Urothelium cell line (cell line): ENCODE results near the gene SRPK1.
"Not testable (repeated sequence)": the region's sequence is repeated elsewhere in the genome, so short reads cannot be mapped to it uniquely, and the experiment has no call there.

Experiments
- DNase-seq: peaks from one replicate; pipeline ENCODE4 v3.0.0; 2011; ENCODE audit warnings: low spot score, mixed read lengths
- FAIRE-seq: peaks from 2 replicates; lab custom pipeline; 2011; peaks lifted over from hg19 to GRCh38; lab: Jason Lieb, UNC

SRPK1 gene

DNA sequence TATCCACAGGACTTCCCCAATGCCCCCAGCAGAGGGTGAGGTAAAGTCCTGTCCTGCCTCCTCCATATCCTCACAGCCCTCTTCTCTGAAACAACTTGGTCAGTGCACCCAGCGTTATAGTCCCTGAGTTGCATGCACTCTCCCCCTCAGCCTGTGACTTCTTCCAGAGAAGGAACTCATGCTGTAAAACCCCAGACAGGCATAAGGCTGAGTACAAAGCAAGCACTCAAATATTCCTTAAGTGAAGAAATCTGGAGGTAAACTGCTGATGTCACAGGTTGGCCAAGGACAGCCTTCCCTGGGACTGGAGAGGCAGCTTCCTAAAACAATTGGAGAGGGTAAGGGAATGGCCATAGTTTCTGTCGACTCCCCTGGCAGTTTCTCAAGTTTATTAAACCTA, 12.9 kb upstream of the SRPK1 start:
- no peak for DNase-seq
- no peak for FAIRE-seq

DNA sequence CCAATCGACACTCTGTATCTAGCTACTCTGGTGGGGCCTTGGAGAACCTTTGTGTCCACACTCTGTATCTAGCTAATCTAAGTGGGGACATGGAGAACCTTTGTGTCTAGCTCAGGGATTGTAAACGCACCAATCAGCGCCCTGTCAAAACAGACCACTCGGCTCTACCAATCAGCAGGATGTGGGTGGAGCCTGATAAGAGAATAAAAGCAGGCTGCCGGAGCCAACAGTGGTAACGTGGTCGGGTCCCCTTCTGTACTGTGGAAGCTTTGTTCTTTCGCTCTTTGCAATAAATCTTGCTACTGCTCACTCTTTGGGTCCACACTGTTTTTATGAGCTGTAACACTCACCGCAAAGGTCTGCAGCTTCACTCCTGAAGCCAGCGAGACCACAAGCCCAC, 11.0 kb upstream of the SRPK1 start:
- not testable (repeated sequence) for FAIRE-seq, DNase-seq

DNA sequence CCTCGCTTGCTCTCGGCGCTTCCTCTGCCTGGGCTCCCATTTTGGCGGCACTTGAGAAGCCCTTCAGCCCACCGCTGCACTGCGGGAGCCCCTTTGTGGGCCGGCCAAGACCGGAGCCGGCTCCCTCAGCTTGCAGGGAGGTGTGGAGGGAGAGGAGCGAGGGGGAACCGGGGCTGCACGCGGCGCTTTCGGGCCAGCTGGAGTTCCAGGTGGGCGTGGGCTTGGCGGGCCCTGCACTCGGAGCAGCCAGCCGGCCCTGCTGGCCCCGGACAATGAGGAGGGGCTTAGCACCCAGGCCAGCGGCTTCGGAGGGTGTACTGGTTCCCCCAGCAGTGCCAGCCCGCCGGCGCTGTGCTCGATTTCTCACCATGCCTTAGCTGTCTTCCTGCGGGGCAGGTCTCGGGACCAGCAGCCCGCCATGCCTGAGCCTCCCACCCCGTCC, 10.2 kb upstream of the SRPK1 start:
- FAIRE-seq = no peak
- no peak for DNase-seq

DNA sequence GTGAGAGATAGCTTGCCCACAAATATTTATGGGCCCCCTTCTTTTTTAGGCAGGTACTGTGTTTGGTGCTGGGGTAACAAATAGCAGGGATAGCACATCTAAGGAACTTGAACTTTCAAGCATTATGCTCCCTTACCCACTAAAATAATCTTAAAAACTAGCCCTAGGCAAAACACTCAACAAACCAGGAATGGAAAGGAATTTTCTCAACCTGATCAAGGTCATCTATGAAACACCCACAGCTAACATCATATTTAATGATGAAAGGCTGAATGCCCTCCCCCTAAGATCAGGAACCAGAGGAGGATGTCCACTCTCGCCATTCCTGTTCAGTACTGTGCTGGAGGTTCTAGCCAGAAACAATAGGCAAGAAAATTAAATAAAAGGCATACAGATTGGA, 8.7 kb upstream of the SRPK1 start:
- no peak for DNase-seq

DNA sequence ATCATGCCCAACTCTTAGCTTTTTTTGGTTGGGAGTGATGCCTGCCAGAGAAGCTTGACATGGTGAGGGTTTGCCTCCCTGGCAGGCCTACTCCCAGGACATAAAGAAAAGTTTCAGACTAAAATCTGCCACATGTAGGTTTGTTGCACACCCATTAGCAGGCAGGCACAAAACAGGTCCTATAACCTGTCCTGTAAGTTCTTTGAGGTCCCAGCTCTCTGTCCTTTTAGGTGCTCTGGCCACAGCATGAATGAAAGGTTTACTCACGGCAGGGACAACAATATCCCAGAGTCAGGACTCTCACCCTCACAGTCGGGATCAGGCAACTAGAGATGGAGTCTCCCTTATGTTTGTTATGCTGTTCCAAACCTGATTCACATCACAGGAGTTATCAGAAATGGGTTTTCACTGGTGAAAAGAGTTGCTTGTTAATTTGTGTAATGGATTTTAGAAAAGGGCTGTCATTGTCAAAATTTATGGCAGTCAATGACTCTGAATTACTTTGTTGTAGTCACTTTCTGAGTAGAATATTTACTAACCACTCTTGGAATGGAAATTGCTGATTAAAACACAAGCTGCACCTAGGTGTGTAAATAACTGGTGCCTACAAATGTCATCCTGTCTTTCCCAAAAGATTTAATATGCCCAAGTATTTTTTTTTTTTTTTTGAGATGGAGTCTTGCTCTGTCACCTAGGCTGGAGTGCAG, 5.8 kb upstream of the SRPK1 start:
- no peak for DNase-seq
- no peak for FAIRE-seq

More for the DNA sequence above, 8.7 kb upstream of the SRPK1 start:
- no peak for FAIRE-seq

DNA sequence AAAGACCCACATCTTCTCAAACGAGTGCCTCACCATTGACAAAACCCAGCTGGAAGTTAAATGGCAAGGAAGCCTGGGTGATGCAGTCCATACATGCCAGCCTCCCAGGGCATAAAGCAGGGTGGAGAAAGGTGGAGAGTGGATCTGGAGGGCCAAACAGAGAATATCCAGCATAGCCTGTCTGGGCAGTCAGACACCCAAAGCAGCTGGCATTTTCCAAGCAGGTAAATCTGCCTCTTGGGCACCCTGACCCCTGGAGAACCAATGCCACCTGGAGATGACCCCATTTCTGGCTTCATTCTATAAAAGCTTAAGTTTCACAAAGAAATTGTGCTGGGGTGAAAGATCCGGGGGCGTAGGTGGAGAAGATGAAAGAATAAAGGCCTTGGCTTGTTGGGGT, 5.1 kb upstream of the SRPK1 start:
- DNase-seq (no peak), FAIRE-seq (no peak)

DNA sequence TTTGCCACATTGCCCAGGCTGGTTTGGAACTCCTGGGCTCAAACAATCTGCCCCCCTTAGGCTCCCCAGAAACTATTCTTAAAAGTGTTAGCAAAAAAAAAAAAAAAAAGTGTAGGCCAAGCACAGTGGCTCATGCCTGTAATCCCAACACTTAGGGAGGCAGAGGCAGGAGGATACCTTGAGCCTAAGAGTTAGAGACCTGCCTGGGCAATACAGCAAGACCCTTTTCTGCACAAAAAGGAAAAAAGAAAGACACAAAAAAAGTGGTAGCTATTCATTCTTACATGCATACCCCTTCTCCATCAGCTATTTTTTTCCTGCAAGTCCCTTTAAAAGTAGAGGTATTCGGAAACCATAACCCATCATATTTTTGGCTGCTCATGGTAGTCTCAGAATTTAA, 3.2 kb upstream of the SRPK1 start:
- FAIRE-seq = no peak

DNA sequence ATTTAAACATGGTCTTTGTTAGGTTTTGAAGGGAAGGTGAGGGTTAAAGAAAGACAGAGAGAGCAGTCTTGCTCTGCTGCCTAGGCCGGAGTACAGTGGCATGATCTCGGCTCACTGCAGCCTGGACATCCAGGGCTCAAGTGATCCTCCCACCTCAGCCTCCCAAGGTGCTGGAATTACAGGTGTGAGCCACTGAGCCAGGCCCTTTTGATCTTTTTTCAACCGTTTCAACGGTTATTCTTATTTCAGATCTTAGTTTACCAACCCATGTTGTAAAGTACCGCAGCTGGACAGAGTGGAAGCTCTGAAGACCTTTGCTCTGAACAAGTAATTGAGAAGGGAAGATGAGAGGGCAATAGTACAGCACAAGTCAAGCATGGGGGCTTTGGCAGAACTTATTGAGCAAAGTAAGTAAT, 1.2 kb upstream of the SRPK1 start:
- no peak for FAIRE-seq

More for the DNA sequence above, 3.2 kb upstream of the SRPK1 start:
- DNase-seq = no peak

DNA sequence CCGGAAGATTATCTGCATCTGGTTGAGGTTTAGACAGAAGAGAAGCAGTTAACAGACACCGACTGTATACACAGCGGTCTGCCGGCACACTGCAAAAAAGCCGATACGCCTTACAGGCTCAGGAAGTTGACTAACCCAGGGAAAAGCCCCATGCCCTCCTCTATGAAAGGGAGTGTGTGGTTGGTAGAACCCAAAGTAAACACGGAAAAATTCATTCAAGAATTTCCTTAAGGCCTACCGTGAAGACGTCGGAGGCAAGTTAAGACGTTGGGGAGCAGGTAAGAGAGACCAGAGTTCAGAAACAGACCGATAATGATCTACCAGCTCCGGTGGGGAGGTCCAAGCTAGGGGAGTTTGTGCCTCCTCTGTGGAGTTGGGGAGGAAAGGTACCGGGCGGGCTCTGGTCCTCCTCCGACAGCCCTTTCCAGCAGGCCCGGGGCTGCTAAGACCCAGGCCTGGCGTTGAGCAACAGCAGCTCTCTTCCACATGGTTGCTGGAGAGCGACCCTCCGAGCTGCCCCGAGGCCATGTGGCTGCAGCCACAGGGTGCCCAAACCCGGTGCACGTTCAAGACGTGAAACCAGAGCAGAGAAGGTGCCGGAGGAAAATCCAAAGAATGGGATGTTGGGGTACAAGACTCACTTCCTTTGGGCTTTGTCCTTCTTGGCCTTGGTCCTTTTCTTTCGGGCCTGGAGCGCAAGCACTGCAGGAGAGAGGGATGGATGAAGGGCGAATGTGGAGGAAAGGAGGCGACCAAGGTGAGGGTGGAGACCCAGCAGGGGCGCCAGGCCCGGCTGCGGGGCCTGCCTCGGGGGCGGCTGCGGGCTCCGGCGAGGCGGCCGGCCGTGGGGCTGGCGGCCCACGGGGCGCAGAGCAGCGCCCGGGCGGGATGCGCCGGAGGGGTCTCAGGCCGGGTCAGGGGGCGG, 809 bp downstream of the SRPK1 start:
- DNase-seq (peak; percentile 43), FAIRE-seq (no peak)

More for the DNA sequence above, 1.2 kb upstream of the SRPK1 start:
- DNase-seq = no peak

DNA sequence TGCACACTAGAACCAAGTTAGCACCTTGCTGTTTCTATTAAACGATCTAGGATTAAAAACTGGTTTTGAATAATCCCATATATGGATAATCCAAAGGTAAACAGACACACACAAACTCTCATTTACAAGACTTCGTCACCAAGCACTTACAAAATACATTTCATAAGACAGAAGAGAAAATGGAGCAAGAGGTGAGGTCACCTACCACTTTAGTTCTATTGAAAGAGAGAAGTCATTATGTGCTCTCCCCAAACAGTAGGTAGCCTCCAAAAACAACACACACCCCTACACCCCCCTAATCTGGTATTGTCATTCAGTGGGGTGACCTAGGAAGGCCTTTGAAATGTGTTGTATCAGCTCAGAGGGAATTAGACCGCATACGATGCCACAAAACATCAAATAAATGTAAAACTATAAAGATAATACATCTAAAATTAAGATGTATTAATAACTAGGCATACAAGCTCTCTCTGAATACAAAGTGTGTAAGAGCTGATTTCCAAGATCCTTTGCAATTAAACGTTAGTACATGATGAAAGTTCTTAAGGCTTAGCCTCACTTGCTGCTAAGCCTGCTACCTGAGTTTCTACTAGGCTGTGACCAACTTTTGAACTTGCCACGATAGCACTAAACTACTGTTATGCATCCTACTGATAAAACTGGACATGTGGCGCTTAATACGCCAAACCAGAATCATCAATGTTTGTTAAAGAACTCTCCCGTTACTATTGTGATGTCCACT, 1.6 kb downstream of the SRPK1 start:
- no peak for FAIRE-seq
- DNase-seq = no peak

DNA sequence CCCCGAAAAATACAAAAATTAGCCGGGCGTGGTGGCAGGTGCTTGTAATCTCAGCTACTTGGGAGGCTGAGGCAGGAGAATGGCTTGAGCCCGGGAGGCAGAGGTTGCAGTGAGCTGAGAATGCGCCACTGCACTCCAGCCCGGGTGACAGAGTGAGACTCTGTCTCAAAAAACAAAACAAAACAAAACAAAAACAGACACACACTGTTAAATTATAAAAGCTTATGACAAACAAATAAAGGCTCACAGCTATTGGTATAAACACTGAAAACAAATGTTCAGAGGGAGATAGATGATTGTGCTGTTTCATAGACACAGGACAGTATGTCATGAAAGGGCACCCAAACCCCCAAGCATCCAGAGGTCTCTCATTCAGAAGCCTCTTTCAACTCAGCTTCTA, 4.0 kb downstream of the SRPK1 start:
- FAIRE-seq, DNase-seq: not testable (repeated sequence)

DNA sequence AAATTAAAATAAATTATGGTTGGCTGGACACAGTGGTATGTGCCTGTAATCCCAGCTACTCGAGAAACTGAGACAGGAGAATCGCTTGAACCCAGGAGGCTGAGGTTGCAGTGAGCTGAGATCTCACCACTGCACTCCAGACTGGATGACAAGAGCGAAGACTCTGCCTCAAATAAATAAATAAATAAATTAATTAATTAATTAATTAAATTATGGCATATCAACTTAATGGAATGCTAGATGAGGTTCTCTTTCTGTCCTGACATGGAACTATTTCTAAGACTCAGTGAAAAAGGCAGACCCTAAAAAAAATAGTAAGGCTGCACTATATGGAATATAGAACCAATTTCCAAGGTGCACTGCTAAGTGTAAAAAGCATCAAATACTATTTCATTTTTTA, 4.8 kb downstream of the SRPK1 start:
- FAIRE-seq = no peak

DNA sequence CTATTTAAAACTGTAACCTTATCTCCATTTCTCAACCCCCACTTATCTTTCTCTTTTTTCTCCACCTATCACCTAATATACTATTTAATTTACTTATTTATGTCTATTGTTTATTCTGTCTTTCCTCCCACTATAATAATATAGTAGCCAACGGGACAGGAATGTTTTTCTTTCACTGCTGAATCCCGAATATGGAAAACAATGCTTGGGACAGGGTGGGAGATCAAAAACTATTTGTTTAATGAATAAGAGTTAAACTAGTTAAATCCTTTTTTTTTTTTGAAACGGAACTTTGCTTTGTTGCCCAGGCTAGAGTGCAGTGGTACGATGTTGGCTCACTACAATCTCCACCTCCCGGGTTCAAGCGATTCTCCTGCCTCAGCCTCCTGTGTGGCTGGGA, 6.4 kb downstream of the SRPK1 start:
- no peak for FAIRE-seq
- no peak for DNase-seq

More for the DNA sequence above, 4.8 kb downstream of the SRPK1 start:
- no peak for DNase-seq

DNA sequence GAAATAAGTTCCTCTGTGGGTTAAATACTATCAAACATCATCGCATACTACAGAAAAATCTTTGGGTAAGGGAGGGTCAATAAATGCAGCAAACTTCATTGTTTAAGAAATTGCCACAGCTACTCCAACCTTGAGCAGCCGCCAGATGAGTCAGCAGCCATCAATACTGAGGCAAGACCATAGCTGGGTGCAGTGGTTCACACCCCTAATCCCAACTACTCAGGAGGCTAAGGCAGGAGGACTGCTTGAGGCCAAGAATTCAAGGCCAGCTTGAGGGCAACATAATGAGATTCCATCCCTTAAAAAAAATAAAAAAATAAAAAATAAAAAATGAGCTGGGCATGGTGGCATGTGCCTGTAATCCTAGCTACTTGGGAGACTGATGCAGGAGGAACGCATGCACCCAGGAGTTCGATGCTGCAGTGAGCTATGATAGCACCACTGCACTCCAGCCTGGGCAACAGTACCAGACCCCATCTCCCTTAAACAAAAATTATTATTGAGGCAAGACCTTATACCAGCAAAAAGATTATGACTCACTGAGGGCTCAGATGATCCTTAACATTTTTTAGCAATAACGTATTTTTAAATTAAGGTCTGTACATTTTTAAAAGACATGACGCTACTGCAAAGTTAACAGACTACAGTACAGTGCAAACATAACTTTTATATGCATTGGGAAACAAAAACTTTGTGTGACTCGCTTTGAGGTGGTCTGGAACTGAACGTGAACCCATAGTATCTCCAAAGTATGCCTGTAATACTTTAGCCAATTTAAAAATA, 8.8 kb downstream of the SRPK1 start:
- FAIRE-seq (no peak), DNase-seq (no peak)

DNA sequence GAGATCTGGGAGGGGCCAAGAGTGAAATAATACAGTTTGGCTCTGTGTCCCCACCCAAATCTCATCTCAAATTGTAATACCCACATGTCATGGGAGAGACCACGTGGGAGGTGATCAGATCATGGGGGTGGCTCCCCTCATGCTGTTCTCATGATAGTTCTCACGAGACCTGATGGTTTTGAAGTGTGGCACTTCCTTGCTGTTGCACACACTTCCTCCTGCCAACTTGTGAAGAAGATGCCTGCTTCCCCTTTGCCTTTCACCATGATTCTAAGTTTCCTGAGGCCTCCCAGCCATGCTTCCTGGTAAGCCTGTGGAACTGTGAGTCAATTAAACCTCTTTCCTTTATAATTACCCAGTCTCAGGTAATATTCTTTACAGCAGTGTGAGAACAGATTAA, 11.3 kb downstream of the SRPK1 start:
- not testable (repeated sequence) for FAIRE-seq

DNA sequence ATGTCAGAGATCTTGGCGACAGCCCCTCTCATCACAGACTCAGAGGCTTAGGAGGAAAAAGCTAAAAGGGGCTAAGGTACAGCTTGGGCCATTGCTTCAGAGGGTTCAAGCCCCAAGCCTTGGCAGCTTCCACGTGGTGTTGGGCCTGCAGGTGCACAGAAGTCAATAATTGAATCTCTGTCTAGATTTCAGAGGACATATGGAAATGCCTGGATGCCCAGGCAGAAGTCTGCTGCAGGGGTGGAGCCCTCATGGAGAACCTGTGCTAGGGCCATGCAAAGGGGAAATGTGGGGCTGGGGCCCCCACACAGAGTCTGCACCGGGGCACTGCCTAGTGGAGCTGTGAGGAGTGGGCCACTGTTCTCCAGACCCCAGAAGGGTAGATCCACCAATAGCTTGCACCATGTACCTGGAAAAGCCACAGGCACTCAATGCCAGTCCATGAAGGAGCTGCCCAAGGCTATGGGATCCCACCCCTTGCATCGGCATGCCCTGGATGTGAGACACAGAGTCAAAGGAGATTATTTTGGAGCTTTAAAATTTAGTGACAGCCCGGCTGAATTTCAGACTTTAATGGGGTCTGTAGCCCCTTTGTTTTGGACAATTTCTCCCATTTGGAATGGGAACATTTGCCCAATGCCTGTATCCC, 12.0 kb downstream of the SRPK1 start:
- DNase-seq, FAIRE-seq: not testable (repeated sequence)

More for the DNA sequence above, 11.3 kb downstream of the SRPK1 start:
- not testable (repeated sequence) for DNase-seq

DNA sequence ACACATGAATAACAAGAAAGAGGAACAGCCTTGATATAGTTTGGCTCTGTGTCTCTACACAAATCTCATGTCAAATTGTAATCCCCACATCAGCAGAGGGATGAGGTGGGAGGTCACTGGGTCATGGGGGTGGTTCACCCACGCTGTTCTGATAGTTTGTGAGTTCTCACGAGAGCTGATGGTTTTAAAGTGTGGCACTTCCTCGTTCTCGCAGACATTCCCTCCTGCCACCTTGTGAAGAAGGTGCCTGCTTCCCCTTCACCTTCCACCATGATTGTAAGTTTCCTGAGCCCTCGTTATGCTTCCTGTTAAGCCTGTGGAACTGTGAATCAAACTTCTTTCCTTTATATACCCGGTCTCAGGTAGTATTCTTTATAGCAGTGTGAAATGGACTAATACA, 13.1 kb downstream of the SRPK1 start:
- no peak for DNase-seq

DNA sequence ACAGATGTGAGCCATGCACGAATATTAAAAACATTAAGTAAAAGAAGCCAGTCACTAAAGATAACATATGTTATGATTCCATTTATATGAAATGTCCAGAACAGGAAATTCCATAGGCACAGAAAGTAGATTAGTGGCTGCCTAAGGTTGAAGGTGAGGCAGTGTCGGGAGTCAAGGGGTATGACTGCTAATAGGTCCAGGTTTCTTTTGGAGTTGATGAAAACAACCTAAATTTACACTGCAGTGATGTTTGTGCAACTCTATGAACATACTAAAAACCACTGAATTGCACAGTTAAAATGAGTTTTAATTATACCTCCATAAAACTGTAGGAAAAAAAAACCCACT, 14.4 kb downstream of the SRPK1 start:
- FAIRE-seq (no peak), DNase-seq (no peak)

More for the DNA sequence above, 13.1 kb downstream of the SRPK1 start:
- FAIRE-seq = no peak

DNA sequence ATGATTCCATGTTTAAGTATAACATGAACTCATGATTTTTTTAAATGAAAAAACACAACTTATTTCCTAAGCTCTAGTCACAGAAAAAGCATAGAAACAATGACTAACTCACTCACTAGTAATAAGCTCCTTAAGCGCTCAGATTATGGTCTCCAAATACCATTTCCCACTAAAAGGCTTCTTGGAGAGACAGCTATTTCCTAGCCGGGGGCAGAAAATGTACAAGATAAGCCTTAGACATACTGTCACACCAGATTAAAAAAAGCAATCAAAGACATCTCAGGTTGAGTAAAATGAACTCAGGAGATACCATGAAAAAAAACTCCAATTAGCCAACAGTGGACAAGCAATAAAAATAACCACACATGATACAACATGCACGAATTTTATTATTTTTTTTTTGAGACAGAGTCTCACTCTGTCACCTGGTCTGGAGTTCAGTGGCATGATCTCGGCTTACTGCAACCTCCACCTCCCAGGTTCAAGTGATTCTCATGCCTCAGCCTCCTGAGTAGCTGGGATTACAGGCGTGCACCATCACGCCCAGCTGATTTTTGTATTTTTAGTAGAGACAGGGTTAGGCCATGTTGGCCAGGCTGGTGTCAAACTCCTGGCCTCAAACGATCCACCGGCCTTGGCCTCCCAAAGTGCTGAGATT, 14.9 kb downstream of the SRPK1 start:
- no peak for FAIRE-seq
- no peak for DNase-seq
